Keratinocyte (primary cell): Measurements from ENCODE around the gene STX12. TPM values are rescaled to one million over a fixed set of nuclear protein-coding genes. Genes with fewer than 3 reads are reported as not detected.
"Not testable (repeated sequence)": the region's sequence is repeated elsewhere in the genome, so short reads cannot be mapped to it uniquely, and the experiment has no call there.

Experiments
- DNase-seq: peaks from one replicate; pipeline ENCODE4 v3.0.0-alpha.2; 2011; ENCODE audit warnings: low read depth, missing footprints, low spot score
- FAIRE-seq: peaks from 2 replicates; lab custom pipeline; 2011; peaks lifted over from hg19 to GRCh38; lab: Jason Lieb, UNC
- H2AFZ ChIP-seq: 2 replicates; pipeline ENCODE4 v1.6.0; 2012; ENCODE audit warnings: low read length, control low read depth, inconsistent platforms; ENCODE audit not compliant: control insufficient read depth
- H3K27ac ChIP-seq: 2 replicates; pipeline ENCODE4 v1.5.1; 2011; ENCODE audit warnings: low read length; ENCODE audit not compliant: control insufficient read depth, insufficient read depth
- H3K27me3 ChIP-seq: 3 replicates; pipeline ENCODE4 v1.6.0; 2011; ENCODE audit warnings: low read length; ENCODE audit not compliant: control insufficient read depth, insufficient read depth; ENCODE audit errors: extremely low read depth
- H3K36me3 ChIP-seq, 2 experiments: 2 replicates in 1 of 2; 3 replicates in 1 of 2; pipeline ENCODE4 v1.5.1; 2011; ENCODE audit warnings: low read length in 2 of 2, mild to moderate bottlenecking in 1 of 2; ENCODE audit not compliant: control insufficient read depth in 2 of 2, insufficient read depth in 2 of 2; ENCODE audit errors: extremely low read depth in 1 of 2
- H3K4me1 ChIP-seq: 3 replicates; pipeline ENCODE4 v1.5.1; 2011; ENCODE audit warnings: low read length; ENCODE audit not compliant: control insufficient read depth, insufficient read depth; ENCODE audit errors: extremely low read depth
- H3K4me2 ChIP-seq: 3 replicates; pipeline ENCODE4 v1.6.0; 2011; ENCODE audit warnings: low read depth, low read length; ENCODE audit not compliant: control insufficient read depth, insufficient read depth; ENCODE audit errors: extremely low read depth
- H3K4me3 ChIP-seq, 3 experiments: fragments of 200-600 bp in 1 of 3; sonication (generic) in 1 of 3; 2 replicates in 2 of 3; 3 replicates in 1 of 3; pipeline ENCODE4 v1.5.1; 2011 to 2016; ENCODE audit warnings: low read length in 3 of 3, mild to moderate bottlenecking in 3 of 3, control low read depth in 2 of 3, inconsistent platforms in 1 of 3, low read depth in 1 of 3, mixed read lengths in 1 of 3, mixed run types in 1 of 3, moderate library complexity in 1 of 3; ENCODE audit not compliant: control insufficient read depth in 2 of 3, insufficient read depth in 2 of 3; ENCODE audit errors: extremely low read depth in 1 of 3
- H3K79me2 ChIP-seq: 2 replicates; pipeline ENCODE4 v1.6.0; 2012; ENCODE audit warnings: low read length; ENCODE audit not compliant: control insufficient read depth, insufficient read depth
- H3K9ac ChIP-seq: 3 replicates; pipeline ENCODE4 v1.6.0; 2011; ENCODE audit warnings: low read length; ENCODE audit not compliant: control insufficient read depth, insufficient read depth; ENCODE audit errors: extremely low read depth
- H3K9me1 ChIP-seq: 3 replicates; pipeline ENCODE4 v1.6.0; 2011; ENCODE audit warnings: low read length; ENCODE audit not compliant: control insufficient read depth, insufficient read depth; ENCODE audit errors: extremely low read depth
- H3K9me3 ChIP-seq: 2 replicates; pipeline ENCODE4 v1.5.1; 2012; ENCODE audit warnings: low read depth, low read length; ENCODE audit not compliant: control insufficient read depth
- H4K20me1 ChIP-seq: 3 replicates; pipeline ENCODE4 v1.6.0; 2011; ENCODE audit warnings: low read length; ENCODE audit not compliant: control insufficient read depth, insufficient read depth; ENCODE audit errors: extremely low read depth
- EZH2 ChIP-seq: IDR thresholded peaks from one replicate; pipeline ENCODE4 v1.6.1; 2012; ENCODE audit warnings: inconsistent platforms, mild to moderate bottlenecking, low read length, moderate library complexity
- dilution Hi-C: fragments of 300-500 bp; cut with MboI; formaldehyde crosslinking; loops from one replicate; pipeline ENCODE4 v1.7.0; 2020; ENCODE audit warnings: low sequenced_read_pairs; ENCODE audit not compliant: extremely low pct_ligation_motif_present
- polyA plus RNA-seq, 5 experiments: library from polyadenylated mRNA; depleted of rRNA in 3 of 5; stranded (reverse) in 3 of 5; stranded (forward) in 1 of 5; unstranded in 1 of 5; fragments of >200 nt; gene quantifications; 1 replicate in 1 of 5; 2 replicates in 3 of 5; 3 replicates in 1 of 5; pipeline versions ENCODE4 v1.2.1 to v1.2.3, GENCODE V29; 2011 to 2012; ENCODE audit warnings: missing spikeins in 2 of 5, low read depth in 1 of 5, low replicate concordance in 1 of 5
- TF ChIP-seq, protein P1 (sequence below), 3 experiments: IDR thresholded peaks in 1 of 3; conservative IDR thresholded peaks in 1 of 3; optimal IDR thresholded peaks in 1 of 3; 2 replicates in 2 of 3; 3 replicates in 1 of 3; pipeline versions ENCODE3 to v1.5.1; 2011; ENCODE audit warnings: low read length in 3 of 3, mild to moderate bottlenecking in 3 of 3, moderate library complexity in 2 of 3, control low read depth in 1 of 3, inconsistent platforms in 1 of 3; ENCODE audit not compliant: insufficient read depth in 2 of 3; ENCODE audit errors: extremely low read depth in 1 of 3

Gene STX12
- polyA plus RNA-seq, 1 donor (not counting 4 experiments of a cell fraction or from before 2014, with no cell fraction given) = 29.9 TPM

DNA sequence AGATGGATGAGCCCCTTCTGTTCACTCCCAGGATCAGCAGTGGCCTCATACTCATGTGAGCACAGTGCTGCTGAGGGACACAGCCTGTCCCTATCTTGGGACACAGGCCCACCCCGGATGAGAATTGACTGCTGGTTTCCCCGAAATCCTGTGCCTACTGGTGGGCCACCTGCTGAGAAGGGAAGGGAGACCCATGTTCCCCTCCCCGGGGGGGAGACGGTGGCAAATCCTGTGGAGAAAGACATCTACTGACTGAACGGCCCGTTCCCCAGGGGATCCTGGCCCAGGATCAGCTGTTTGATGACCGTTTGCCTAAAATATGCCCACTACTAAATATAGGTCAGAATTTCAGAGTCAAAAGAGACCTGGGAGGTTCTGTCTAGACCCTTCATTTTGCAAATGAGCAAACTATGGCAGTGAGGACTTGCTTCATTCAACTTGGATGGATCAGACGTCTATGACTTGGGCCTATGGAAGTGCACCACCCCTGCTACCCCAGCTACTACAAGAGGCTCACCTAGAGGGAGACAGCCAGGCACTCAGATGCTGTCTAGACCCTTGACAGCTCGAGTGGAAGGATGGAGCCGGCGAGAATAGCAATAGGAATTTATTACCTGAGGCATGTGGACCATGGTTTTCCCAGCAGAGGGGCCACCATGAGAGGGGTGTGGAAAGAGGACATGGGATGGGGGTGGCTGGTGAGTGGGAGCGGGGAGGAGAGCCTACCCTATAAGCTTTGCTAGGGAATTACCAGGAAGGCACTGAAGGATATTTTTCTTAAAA is 83.7 kb downstream of the STX12 start:
- FAIRE-seq (no peak), DNase-seq (no peak)
- dilution Hi-C loops = no loop called here
- no peaks in the 10 kb centered on the region for H4K20me1 ChIP-seq
- no peaks in the 10 kb centered on the region for H3K9me1 ChIP-seq
- peaks cover 1% of the 10 kb centered on the region in 2 experiments for H3K36me3 ChIP-seq
- H3K4me3 ChIP-seq = no peak overlapping the region
- TF ChIP-seq, protein P1, sequence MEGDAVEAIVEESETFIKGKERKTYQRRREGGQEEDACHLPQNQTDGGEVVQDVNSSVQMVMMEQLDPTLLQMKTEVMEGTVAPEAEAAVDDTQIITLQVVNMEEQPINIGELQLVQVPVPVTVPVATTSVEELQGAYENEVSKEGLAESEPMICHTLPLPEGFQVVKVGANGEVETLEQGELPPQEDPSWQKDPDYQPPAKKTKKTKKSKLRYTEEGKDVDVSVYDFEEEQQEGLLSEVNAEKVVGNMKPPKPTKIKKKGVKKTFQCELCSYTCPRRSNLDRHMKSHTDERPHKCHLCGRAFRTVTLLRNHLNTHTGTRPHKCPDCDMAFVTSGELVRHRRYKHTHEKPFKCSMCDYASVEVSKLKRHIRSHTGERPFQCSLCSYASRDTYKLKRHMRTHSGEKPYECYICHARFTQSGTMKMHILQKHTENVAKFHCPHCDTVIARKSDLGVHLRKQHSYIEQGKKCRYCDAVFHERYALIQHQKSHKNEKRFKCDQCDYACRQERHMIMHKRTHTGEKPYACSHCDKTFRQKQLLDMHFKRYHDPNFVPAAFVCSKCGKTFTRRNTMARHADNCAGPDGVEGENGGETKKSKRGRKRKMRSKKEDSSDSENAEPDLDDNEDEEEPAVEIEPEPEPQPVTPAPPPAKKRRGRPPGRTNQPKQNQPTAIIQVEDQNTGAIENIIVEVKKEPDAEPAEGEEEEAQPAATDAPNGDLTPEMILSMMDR (optimal IDR thresholded peaks at IDR 0.05 in 1 of 3, IDR thresholded peaks at IDR 0.05 in 1 of 3, conservative IDR thresholded peaks at IDR 0.05 in 1 of 3; ENCODE audit: extremely low read depth in 1 of 3, insufficient read depth in 2 of 3, low read length in 3 of 3) = no peak
- no peak for TF ChIP-seq EZH2
- H3K9me3 ChIP-seq = no peaks in the 10 kb centered on the region
- H3K27ac ChIP-seq = no peak overlapping the region
- no peaks in the 10 kb centered on the region for H3K27me3 ChIP-seq
- peaks cover 4% of the 10 kb centered on the region for H3K4me1 ChIP-seq
- H2AFZ ChIP-seq = no peak overlapping the region
- H3K4me2 ChIP-seq = no peak overlapping the region
- no peaks in the 10 kb centered on the region for H3K79me2 ChIP-seq
- H3K9ac ChIP-seq = no peak overlapping the region

DNA sequence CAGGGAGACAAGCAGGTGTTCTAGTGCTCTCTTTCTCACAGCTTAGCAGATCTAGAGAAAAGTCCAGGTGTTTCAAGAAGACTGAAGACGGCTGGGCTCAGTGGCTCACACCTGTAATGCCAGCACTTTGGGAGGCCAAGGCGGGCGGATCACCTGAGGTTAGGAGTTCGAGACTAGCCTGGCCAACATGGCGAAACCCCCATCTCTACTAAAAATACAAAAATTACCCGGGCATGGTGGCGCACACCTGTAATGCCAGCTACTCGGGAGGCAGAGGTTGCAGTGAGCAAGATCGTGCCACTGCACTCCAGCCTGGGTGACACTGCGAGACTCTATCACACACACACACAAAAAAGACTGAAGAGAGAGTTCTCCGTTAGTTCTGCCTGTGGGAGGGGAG is 84.5 kb downstream of the STX12 start:
- DNase-seq, H3K27ac ChIP-seq, H3K4me1 ChIP-seq, H3K4me3 ChIP-seq, H3K9me1 ChIP-seq, H3K9me3 ChIP-seq, H3K9ac ChIP-seq, H2AFZ ChIP-seq, H3K79me2 ChIP-seq, FAIRE-seq, H3K4me2 ChIP-seq, H4K20me1 ChIP-seq, H3K27me3 ChIP-seq, H3K36me3 ChIP-seq, dilution Hi-C loops: not testable (repeated sequence)
